Prostate gland (tissue), 2 donors: ENCODE measurements around the gene GOSR2.

Experiments used
- CTCF ChIP-seq, 4 experiments: fragments of 200-600 bp in 2 of 4; fragments of 450-650 bp in 2 of 4; sonication (generic) in 2 of 4; IDR thresholded peaks; 1 replicate in 3 of 4; 2 replicates in 1 of 4; pipeline ENCODE4 v1.5.1; 2016 to 2019; ENCODE audit warnings: antibody characterized with exemption in 4 of 4, mild to moderate bottlenecking in 2 of 4, moderate library complexity in 2 of 4
- POLR2A ChIP-seq: fragments of 450-650 bp; IDR thresholded peaks from one replicate; pipeline ENCODE4 v1.6.1; 2016; ENCODE audit warnings: antibody characterized with exemption, mild to moderate bottlenecking

GRCh38 chr17:46885415-46886309 is 37.3 kb upstream of the GOSR2 start:
- TF ChIP-seq CTCF (IDR thresholded peaks at IDR 0.05) (no peak), POLR2A (no peak)
